Progenitor cell of endocrine pancreas (in vitro differentiated cells): Measurements from ENCODE around the gene NLRP9. TPM values are rescaled to one million over a fixed set of nuclear protein-coding genes. Genes with fewer than 3 reads are reported as not detected.

Experiments
- DNase-seq: peaks from one replicate; pipeline ENCODE4 v3.0.0; 2021; ENCODE audit warnings: low spot score; ENCODE audit not compliant: unreplicated experiment
- H3K27ac Mint-ChIP-seq: 2 replicates; pipeline ENCODE4 v1.8.0; 2021; ENCODE audit warnings: mild to moderate bottlenecking, moderate library complexity, mixed read lengths
- H3K27me3 Mint-ChIP-seq: 2 replicates; pipeline ENCODE4 v1.8.0; 2021; ENCODE audit warnings: mixed read lengths
- H3K36me3 Mint-ChIP-seq: 2 replicates; pipeline ENCODE4 v1.8.0; 2022; ENCODE audit warnings: mixed read lengths; ENCODE audit not compliant: insufficient read depth
- H3K4me1 Mint-ChIP-seq: 2 replicates; pipeline ENCODE4 v1.8.0; 2021; ENCODE audit warnings: low read depth, mixed read lengths
- H3K4me3 Mint-ChIP-seq: 2 replicates; pipeline ENCODE4 v1.8.0; 2021; ENCODE audit warnings: low read depth, mild to moderate bottlenecking, moderate library complexity, mixed read lengths
- H3K9me3 Mint-ChIP-seq: 2 replicates; pipeline ENCODE4 v1.8.0; 2021; ENCODE audit warnings: low read depth, mixed read lengths
- CTCF ChIP-seq: fragments of 200-600 bp; sonication (generic); IDR thresholded peaks from one replicate; pipeline ENCODE4 v1.5.0; 2021; ENCODE audit warnings: antibody characterized with exemption, mild to moderate bottlenecking; ENCODE audit not compliant: unreplicated experiment
- total RNA-seq: library from RNA; stranded (reverse); gene quantifications from 2 replicates; pipeline ENCODE4 v1.2.1, GENCODE V29; 2021

Gene NLRP9
- total RNA-seq, 1 donor from 2014 or later, result not detected

- no peak overlapping the region for H3K27ac Mint-ChIP-seq
- H3K36me3 Mint-ChIP-seq, result peaks cover 8% of the 10 kb centered on the region
- H3K4me3 Mint-ChIP-seq, result peak overlapping the region; percentile 7
- no peak for TF ChIP-seq CTCF
- peaks cover 25% of the 10 kb centered on the region for H3K4me1 Mint-ChIP-seq
- DNase-seq, result no peak
- H3K9me3 Mint-ChIP-seq, result no peaks in the 10 kb centered on the region
- H3K27me3 Mint-ChIP-seq, result no peaks in the 10 kb centered on the region
These were observed 60.6 kb downstream of the NLRP9 start for GRCh38 chr19:55677572-55678028.

GRCh38 chr19:55676889-55677505, 61.2 kb downstream of the NLRP9 start:
- H3K9me3 Mint-ChIP-seq, result no peaks in the 10 kb centered on the region
- H3K27me3 Mint-ChIP-seq, result no peaks in the 10 kb centered on the region
- peak overlapping the region; percentile 95 for H3K4me3 Mint-ChIP-seq
- TF ChIP-seq CTCF, result no peak
- peak overlapping the region; percentile 75 for H3K27ac Mint-ChIP-seq
- peaks cover 11% of the 10 kb centered on the region for H3K36me3 Mint-ChIP-seq
- peaks cover 25% of the 10 kb centered on the region for H3K4me1 Mint-ChIP-seq
- no peak for DNase-seq

- no peak for TF ChIP-seq CTCF
- Mint-ChIP-seq H3K9me3 (no peaks in the 10 kb centered on the region), H3K4me1 (peaks cover 26% of the 10 kb centered on the region), H3K36me3 (peaks cover 14% of the 10 kb centered on the region), H3K27me3 (no peaks in the 10 kb centered on the region), H3K4me3 (peak overlapping the region; percentile 95), H3K27ac (peak overlapping the region; percentile 75)
- DNase-seq, result no peak
These were observed 61.8 kb downstream of the NLRP9 start for GRCh38 chr19:55676383-55676782.

- no peak for DNase-seq
- Mint-ChIP-seq H3K4me1 (peaks cover 27% of the 10 kb centered on the region), H3K36me3 (peaks cover 14% of the 10 kb centered on the region), H3K27me3 (no peaks in the 10 kb centered on the region), H3K27ac (peak overlapping the region; percentile 94), H3K9me3 (no peaks in the 10 kb centered on the region), H3K4me3 (peak overlapping the region; percentile 95)
- TF ChIP-seq CTCF, result no peak
These were observed 62.4 kb downstream of the NLRP9 start for GRCh38 chr19:55675661-55676354.

GRCh38 chr19:55674841-55675660, 63.2 kb downstream of the NLRP9 start, which contains the start of gene EPN1:
Gene EPN1 (plus strand): TSS chr19:55675226. CDS start chr19:55678628, 3,402 bp downstream.
- peaks cover 16% of the 10 kb centered on the region for H3K36me3 Mint-ChIP-seq
- TF ChIP-seq CTCF, result no peak
- peaks cover 27% of the 10 kb centered on the region for H3K4me1 Mint-ChIP-seq
- no peaks in the 10 kb centered on the region for H3K9me3 Mint-ChIP-seq
- H3K27me3 Mint-ChIP-seq, result no peaks in the 10 kb centered on the region
- H3K4me3 Mint-ChIP-seq, result peak within 1 kb of the TSS; percentile 95
- peak; percentile 93 for DNase-seq
- peak within 1 kb of the TSS; percentile 94 for H3K27ac Mint-ChIP-seq
